Measurements from ENCODE around the gene GNG13. TPM values are rescaled to one million over a fixed set of nuclear protein-coding genes. Genes with fewer than 3 reads are reported as not detected.

Gene GNG13
- total RNA-seq, 1 donor from 2014 or later: not detected

DNA sequence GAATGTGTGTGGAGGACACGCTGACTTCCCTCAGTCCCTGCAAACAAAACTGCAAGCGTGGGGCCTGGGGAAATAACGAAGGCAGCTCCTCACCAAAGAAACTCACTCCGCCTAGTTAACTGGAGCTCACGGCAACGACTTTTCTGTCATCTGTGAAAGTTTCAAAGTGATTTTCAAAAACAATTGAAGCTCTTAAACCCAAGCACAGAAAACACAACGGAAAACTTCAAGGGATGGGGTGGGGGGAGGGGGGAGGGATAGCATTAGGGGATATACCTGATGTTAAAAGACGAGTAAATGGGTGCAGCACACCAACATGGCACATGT lies 3.2 kb upstream of the GNG13 start:
- intact Hi-C loops (cut with DNase I): no loop called here
- DNase-seq (no peak), ATAC-seq (no peak)
- Histone ChIP-seq H3K9me3 (no peaks in the 10 kb centered on the region), H3K4me1 (no peaks in the 10 kb centered on the region), H3K36me3 (no peaks in the 10 kb centered on the region), H3K27me3 (peaks cover 35% of the 10 kb centered on the region), H3K27ac (no peak overlapping the region), H3K4me3 (no peak overlapping the region)
- TF ChIP-seq, protein P1, sequence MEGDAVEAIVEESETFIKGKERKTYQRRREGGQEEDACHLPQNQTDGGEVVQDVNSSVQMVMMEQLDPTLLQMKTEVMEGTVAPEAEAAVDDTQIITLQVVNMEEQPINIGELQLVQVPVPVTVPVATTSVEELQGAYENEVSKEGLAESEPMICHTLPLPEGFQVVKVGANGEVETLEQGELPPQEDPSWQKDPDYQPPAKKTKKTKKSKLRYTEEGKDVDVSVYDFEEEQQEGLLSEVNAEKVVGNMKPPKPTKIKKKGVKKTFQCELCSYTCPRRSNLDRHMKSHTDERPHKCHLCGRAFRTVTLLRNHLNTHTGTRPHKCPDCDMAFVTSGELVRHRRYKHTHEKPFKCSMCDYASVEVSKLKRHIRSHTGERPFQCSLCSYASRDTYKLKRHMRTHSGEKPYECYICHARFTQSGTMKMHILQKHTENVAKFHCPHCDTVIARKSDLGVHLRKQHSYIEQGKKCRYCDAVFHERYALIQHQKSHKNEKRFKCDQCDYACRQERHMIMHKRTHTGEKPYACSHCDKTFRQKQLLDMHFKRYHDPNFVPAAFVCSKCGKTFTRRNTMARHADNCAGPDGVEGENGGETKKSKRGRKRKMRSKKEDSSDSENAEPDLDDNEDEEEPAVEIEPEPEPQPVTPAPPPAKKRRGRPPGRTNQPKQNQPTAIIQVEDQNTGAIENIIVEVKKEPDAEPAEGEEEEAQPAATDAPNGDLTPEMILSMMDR (IDR thresholded peaks at IDR 0.05): no peak

DNA sequence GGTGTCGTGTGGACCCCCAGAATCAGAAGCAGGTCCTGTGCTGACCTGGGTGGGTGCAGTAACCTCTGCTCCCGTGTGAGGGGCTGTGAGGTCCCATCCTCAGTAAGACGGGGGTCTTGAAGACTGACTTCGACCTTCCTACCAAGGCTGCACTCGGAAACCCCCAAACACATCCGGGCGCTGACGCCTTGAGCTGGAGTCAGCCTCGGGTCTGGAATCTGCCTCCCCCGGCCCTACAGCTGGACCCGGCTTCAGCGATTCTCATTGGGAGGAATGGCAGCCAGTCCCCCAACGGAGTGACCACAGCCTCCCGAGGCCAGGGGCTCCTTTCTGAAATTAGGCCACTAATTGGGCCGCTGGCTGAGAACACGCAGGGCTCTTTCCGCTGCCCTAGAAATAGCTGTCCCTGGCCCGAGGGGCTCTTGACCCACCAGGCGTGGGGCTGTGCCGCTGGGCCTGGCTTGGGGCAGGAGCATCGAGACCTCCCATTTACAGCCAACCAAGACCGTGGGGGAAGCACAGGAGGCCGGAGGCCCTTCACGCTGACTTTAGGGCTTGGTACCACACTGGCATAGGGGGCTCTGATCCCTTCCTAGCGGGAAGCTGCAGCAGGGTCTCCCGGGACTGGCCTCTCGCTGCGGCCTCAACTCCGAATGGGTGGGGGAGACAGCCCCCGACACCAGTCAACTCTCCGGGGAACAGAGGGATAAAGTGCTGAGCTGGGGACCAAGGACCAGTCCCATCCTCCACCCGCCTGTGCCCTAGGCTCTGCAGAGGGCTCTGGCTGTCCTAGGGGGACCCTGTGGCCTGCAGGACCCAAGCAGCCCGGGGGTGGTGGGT lies 2.6 kb upstream of the GNG13 start:
- intact Hi-C loops (cut with DNase I): no loop called here
- Histone ChIP-seq H3K4me1 (no peaks in the 10 kb centered on the region), H3K27ac (no peak overlapping the region), H3K4me3 (no peak overlapping the region), H3K36me3 (no peaks in the 10 kb centered on the region), H3K9me3 (no peaks in the 10 kb centered on the region), H3K27me3 (peaks cover 35% of the 10 kb centered on the region)
- DNase-seq: no peak
- no peak for ATAC-seq
- TF ChIP-seq, protein P1 (IDR thresholded peaks at IDR 0.05): no peak

DNA sequence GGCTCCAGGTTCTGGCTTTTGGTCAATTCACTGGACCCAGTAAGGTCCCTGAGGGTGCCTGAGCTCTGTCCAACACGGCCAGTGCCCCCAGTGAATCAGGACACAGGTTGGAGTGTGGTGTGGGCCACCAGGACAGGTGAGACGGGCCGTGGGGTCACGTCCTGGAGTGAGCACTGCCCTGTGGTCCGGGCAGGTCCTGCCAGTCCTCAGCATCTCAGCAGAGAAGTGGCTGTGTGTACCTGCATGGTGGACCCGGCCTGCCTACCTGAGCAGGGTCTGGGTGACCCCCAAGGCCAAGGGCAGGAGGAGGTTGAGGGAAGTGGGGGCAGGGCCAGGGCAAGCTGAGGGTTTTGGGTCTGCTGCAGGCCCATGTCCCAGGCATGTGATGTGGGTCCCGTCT lies 1.9 kb upstream of the GNG13 start:
- intact Hi-C loops (cut with DNase I): no loop called here
- H3K36me3 ChIP-seq: no peaks in the 10 kb centered on the region
- no peaks in the 10 kb centered on the region for H3K9me3 ChIP-seq
- DNase-seq: no peak
- TF ChIP-seq, protein P1 (IDR thresholded peaks at IDR 0.05): no peak
- no peaks in the 10 kb centered on the region for H3K4me1 ChIP-seq
- peaks cover 35% of the 10 kb centered on the region for H3K27me3 ChIP-seq
- H3K4me3 ChIP-seq: no peak overlapping the region
- no peak overlapping the region for H3K27ac ChIP-seq
- no peak for ATAC-seq

DNA sequence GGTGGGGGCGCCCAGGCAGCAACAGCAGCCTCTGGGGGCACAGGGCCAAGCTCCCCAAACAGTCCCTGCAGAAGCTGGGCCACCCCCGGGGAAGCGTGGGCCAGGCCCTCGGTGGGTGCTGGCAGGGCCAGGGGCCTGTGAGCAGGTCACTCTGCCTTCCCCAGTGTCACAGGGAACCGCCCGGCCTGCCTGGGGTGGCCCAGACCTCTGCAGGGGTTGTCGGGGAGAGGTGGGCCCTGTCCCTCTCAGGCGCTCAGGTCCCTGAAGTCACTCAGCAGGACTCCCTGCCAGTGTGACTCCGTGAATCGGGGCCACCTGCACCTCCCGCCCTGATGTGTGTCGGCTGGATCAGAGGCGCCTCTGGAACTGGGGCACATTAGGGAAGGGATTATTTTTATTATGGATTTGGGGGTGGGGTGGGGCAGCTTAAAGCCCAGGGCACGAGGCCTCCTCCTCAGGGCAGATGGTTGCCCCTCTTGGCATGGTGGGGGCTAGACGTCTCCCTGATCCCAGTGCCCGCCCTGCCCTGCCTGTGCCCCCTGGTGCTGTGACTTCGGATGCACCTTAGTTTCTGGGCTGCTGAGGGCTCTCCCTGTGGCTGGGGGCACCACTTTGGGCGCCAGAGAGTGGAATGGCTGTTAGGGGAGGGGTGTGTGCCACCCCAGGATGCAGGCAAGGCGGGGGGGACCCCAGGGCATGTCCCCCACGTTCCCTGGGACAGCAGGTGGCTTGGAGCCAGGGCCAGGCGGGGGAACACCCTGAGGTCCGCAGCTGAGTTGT lies 1.2 kb upstream of the GNG13 start:
- H3K27me3 ChIP-seq: peaks cover 35% of the 10 kb centered on the region
- TF ChIP-seq, protein P1 (IDR thresholded peaks at IDR 0.05): no peak
- H3K27ac ChIP-seq: no peak overlapping the region
- ATAC-seq (no peak), DNase-seq (no peak)
- H3K4me1 ChIP-seq: no peaks in the 10 kb centered on the region
- H3K4me3 ChIP-seq: no peak overlapping the region
- intact Hi-C loops (cut with DNase I): no loop called here
- no peaks in the 10 kb centered on the region for H3K9me3 ChIP-seq
- no peaks in the 10 kb centered on the region for H3K36me3 ChIP-seq

DNA sequence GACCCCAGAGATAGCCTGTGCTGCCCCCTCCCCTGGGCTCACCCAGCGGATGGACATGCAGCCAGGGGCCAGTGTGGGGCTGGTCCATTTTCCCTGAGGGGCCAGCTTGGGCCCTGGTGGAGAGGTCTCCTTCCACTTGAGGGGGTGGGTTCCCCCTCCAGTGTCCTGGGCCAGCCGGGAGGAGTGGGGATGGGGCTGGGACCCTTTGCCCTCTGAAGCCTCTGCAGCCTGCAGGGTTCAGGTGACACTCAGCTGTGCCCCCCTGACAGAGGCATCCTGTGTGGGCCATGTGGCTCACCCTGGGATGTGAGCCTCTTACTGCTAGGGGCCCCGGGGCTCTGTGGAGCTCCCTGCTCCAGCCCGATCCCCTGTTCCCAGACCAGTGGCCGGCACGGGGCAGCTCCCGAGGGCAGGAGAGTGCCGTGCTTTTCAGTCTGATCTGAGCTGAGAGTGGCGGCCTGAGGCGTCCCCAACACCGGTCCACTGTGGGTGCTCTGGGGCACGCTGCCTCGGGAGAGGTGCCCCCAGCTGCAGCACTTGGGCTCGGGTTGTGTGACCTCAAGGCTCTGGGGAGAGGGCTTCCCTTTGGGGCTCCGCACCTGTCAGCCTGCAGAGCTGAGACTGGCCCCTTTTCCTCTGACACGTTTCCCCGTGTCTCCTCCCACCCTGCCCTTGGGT lies 439 bp upstream of the GNG13 start:
- no peak for ATAC-seq
- intact Hi-C loops (cut with DNase I): no loop called here

More for the DNA sequence above, 439 bp upstream of the GNG13 start:
- H3K27me3 ChIP-seq: peaks cover 35% of the 10 kb centered on the region
- no peak overlapping the region for H3K4me3 ChIP-seq
- H3K9me3 ChIP-seq: no peaks in the 10 kb centered on the region
- DNase-seq: no peak
- H3K4me1 ChIP-seq: no peaks in the 10 kb centered on the region
- no peaks in the 10 kb centered on the region for H3K36me3 ChIP-seq
- no peak overlapping the region for H3K27ac ChIP-seq
- TF ChIP-seq, protein P1 (IDR thresholded peaks at IDR 0.05): no peak
